HEK293 (cell line): ENCODE results near the gene XIRP1.

Experiments used
- CTCF ChIP-seq: fragments of 450-650 bp; formaldehyde crosslinking; IDR thresholded peaks from 2 replicates; pipeline ENCODE4 v1.5.1; 2016; ENCODE audit warnings: missing biosample characterization, missing genetic modification characterization
- KLF7 ChIP-seq: fragments of 450-650 bp; formaldehyde crosslinking; IDR thresholded peaks from 2 replicates; pipeline ENCODE4 v1.5.1; 2016; ENCODE audit warnings: missing biosample characterization, missing genetic modification characterization, borderline replicate concordance
- ZBTB21 ChIP-seq: fragments of 450-650 bp; formaldehyde crosslinking; IDR thresholded peaks from 2 replicates; pipeline ENCODE4 v1.5.1; 2017; ENCODE audit warnings: missing biosample characterization, missing genetic modification characterization
- ZNF239 ChIP-seq: fragments of 450-650 bp; formaldehyde crosslinking; IDR thresholded peaks from 2 replicates; pipeline ENCODE4 v1.5.1; 2016; ENCODE audit warnings: missing biosample characterization, missing genetic modification characterization
- TF ChIP-seq, protein P1 (sequence below): fragments of 450-650 bp; formaldehyde crosslinking; IDR thresholded peaks from 2 replicates; pipeline ENCODE4 v1.5.1; 2016; ENCODE audit warnings: missing biosample characterization, missing genetic modification characterization

DNA sequence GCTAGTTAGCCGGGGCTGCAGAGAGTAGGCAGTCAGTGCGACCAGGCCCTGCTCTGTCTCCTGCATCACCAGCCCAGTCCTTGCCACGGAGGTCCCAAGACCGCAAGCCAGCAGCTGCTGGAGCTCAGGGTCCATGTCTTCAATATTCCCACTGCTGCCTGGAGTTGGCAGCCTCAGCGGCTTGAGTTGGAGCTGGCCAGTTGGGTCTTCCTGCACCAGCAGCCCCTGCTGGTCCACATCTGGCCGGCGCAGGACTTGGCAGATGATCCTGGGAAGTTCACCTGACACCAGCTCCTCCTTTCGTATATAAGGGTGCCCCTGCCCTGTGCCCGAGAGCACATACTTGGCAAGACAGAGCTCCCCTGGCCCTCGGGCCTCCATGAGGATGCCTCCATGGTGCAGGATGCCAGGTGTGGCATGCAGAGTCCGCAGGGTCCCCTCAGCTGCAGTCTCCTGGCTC lies 5.7 kb downstream of the XIRP1 start:
- TF ChIP-seq ZBTB21 (tag by site-specific recombination) (no peak), ZNF239 (no peak), CTCF (tag by site-specific recombination) (no peak), KLF7 (tag by site-specific recombination) (no peak)
- TF ChIP-seq, protein P1, sequence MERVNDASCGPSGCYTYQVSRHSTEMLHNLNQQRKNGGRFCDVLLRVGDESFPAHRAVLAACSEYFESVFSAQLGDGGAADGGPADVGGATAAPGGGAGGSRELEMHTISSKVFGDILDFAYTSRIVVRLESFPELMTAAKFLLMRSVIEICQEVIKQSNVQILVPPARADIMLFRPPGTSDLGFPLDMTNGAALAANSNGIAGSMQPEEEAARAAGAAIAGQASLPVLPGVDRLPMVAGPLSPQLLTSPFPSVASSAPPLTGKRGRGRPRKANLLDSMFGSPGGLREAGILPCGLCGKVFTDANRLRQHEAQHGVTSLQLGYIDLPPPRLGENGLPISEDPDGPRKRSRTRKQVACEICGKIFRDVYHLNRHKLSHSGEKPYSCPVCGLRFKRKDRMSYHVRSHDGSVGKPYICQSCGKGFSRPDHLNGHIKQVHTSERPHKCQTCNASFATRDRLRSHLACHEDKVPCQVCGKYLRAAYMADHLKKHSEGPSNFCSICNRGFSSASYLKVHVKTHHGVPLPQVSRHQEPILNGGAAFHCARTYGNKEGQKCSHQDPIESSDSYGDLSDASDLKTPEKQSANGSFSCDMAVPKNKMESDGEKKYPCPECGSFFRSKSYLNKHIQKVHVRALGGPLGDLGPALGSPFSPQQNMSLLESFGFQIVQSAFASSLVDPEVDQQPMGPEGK (tag by site-specific recombination), result no peak
